Neural progenitor cell (in vitro differentiated cells): ENCODE data around the gene MAST1. TPM values are rescaled to one million over a fixed set of nuclear protein-coding genes. Genes with fewer than 3 reads are reported as not detected.
"Not testable (repeated sequence)": the region's sequence is repeated elsewhere in the genome, so short reads cannot be mapped to it uniquely, and the experiment has no call there.

Source experiments
- DNase-seq: peaks from one replicate; pipeline ENCODE4 v3.0.0-alpha.2; 2016; ENCODE audit warnings: low spot score
- H2AFZ ChIP-seq: fragments of 200-600 bp; sonication (generic); replicated peaks from 2 replicates; pipeline ENCODE4 v1.6.1; 2016; ENCODE audit warnings: antibody characterized with exemption
- H3F3A ChIP-seq: fragments of 200-600 bp; sonication (generic); 2 replicates; pipeline ENCODE4 v1.6.1; 2016; ENCODE audit warnings: antibody characterized with exemption, low read depth
- H3K27ac ChIP-seq: fragments of 200-600 bp; sonication (generic); 2 replicates; pipeline ENCODE4 v1.5.1; 2016; ENCODE audit warnings: mild to moderate bottlenecking
- H3K27me3 ChIP-seq: fragments of 200-600 bp; sonication (generic); 2 replicates; pipeline ENCODE4 v1.6.1; 2016; ENCODE audit warnings: mild to moderate bottlenecking, moderate library complexity
- H3K36me3 ChIP-seq: fragments of 200-600 bp; sonication (generic); 2 replicates; pipeline ENCODE4 v1.5.1; 2016
- H3K4me1 ChIP-seq: fragments of 200-600 bp; sonication (generic); 2 replicates; pipeline ENCODE4 v1.6.1; 2016; ENCODE audit warnings: mixed run types
- H3K4me2 ChIP-seq: fragments of 200-600 bp; sonication (generic); 2 replicates; pipeline ENCODE4 v1.6.1; 2016
- H3K4me3 ChIP-seq: fragments of 200-600 bp; sonication (generic); 2 replicates; pipeline ENCODE4 v1.5.1; 2016
- H3K79me2 ChIP-seq: fragments of 200-600 bp; sonication (generic); 2 replicates; pipeline ENCODE4 v1.6.1; 2016; ENCODE audit warnings: low read depth
- H3K9ac ChIP-seq: fragments of 200-600 bp; sonication (generic); 2 replicates; pipeline ENCODE4 v1.6.1; 2016
- H3K9me3 ChIP-seq: fragments of 200-600 bp; sonication (generic); 2 replicates; pipeline ENCODE4 v1.5.1; 2016; ENCODE audit warnings: low read depth
- H4K20me1 ChIP-seq: fragments of 200-600 bp; sonication (generic); 2 replicates; pipeline ENCODE4 v1.6.1; 2016; ENCODE audit warnings: low read depth
- H3K27ac Mint-ChIP-seq: 3 replicates; pipeline ENCODE4 v1.8.0; 2021; ENCODE audit warnings: mixed read lengths
- H3K27me3 Mint-ChIP-seq: 2 replicates; pipeline ENCODE4 v1.8.0; 2022; ENCODE audit warnings: low read depth, mild to moderate bottlenecking, inconsistent platforms, moderate library complexity, mixed read lengths; ENCODE audit not compliant: insufficient read depth
- H3K36me3 Mint-ChIP-seq: 3 replicates; pipeline ENCODE4 v1.8.0; 2021; ENCODE audit warnings: mixed read lengths
- H3K4me1 Mint-ChIP-seq: 3 replicates; pipeline ENCODE4 v1.8.0; 2021; ENCODE audit warnings: mixed read lengths
- H3K4me3 Mint-ChIP-seq: 3 replicates; pipeline ENCODE4 v1.8.0; 2021; ENCODE audit warnings: mild to moderate bottlenecking, moderate library complexity, mixed read lengths
- H3K9me3 Mint-ChIP-seq: 3 replicates; pipeline ENCODE4 v1.8.0; 2020; ENCODE audit warnings: mixed read lengths
- EZH2 ChIP-seq: fragments of 200-600 bp; sonication (generic); IDR thresholded peaks from 2 replicates; pipeline ENCODE4 v1.6.1; 2017; ENCODE audit warnings: antibody characterized with exemption, mild to moderate bottlenecking, moderate library complexity
- EZH2phosphoT487 ChIP-seq: fragments of 200-600 bp; sonication (generic); IDR thresholded peaks from 2 replicates; pipeline ENCODE4 v1.6.1; 2017; ENCODE audit warnings: antibody characterized with exemption
- total RNA-seq: library from RNA; depleted of rRNA; stranded (reverse); fragments of >200 nt; gene quantifications from 2 replicates; pipeline ENCODE4 v1.2.3, GENCODE V29; 2015; ENCODE audit warnings: low replicate concordance
- TF ChIP-seq, protein P1 (sequence below): fragments of 200-600 bp; sonication (generic); IDR thresholded peaks from 2 replicates; pipeline ENCODE4 v1.5.1; 2017; ENCODE audit warnings: antibody characterized with exemption, mild to moderate bottlenecking

The MAST1 gene
- total RNA-seq, 1 donor from 2014 or later: 8.3 TPM

DNA sequence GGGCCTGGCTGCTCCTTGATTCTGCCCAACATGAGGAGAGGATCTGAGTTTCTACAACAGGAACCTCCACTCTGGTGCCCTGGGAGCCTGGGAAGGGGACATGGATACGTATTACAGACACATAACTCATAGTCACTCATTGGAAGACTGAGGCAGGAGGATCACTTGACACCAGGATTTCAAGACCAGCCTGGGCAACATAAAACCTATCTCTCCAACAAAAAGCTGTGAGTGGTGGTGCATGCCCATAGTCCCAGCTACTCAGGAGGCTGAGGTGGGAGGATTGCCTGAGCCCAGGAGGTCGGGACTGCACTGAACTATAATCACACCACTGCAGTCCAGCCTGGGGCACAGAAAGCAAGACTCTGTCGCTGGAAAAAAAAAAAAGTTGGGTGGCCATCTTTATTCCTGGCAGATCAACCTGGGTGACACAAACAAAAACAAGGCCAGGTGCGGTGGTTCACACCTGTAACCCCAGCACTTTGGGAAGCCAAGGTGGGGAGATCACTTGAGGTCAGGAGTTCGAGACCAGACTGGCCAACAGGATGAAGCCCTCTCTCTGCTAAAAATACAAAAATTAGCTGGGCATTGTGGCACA is 49.8 kb downstream of the MAST1 start:
- Histone ChIP-seq H3F3A (peaks cover 25% of the 10 kb centered on the region), H3K9me3 (peaks cover 3% of the 10 kb centered on the region), H3K27ac (no peak overlapping the region), H3K9ac (no peak overlapping the region), H3K4me3 (no peak overlapping the region), H2AFZ (no peak overlapping the region), H3K4me2 (no peak overlapping the region), H3K4me1 (peaks cover 8% of the 10 kb centered on the region), H4K20me1 (peaks cover 12% of the 10 kb centered on the region), H3K36me3 (no peaks in the 10 kb centered on the region), H3K27me3 (peaks cover 48% of the 10 kb centered on the region), H3K79me2 (peaks cover 22% of the 10 kb centered on the region)
- TF ChIP-seq, protein P1, sequence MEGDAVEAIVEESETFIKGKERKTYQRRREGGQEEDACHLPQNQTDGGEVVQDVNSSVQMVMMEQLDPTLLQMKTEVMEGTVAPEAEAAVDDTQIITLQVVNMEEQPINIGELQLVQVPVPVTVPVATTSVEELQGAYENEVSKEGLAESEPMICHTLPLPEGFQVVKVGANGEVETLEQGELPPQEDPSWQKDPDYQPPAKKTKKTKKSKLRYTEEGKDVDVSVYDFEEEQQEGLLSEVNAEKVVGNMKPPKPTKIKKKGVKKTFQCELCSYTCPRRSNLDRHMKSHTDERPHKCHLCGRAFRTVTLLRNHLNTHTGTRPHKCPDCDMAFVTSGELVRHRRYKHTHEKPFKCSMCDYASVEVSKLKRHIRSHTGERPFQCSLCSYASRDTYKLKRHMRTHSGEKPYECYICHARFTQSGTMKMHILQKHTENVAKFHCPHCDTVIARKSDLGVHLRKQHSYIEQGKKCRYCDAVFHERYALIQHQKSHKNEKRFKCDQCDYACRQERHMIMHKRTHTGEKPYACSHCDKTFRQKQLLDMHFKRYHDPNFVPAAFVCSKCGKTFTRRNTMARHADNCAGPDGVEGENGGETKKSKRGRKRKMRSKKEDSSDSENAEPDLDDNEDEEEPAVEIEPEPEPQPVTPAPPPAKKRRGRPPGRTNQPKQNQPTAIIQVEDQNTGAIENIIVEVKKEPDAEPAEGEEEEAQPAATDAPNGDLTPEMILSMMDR: no peak
- TF ChIP-seq EZH2 (no peak), EZH2phosphoT487 (no peak)
- Mint-ChIP-seq H3K27ac (no peak overlapping the region), H3K4me1 (peaks cover 21% of the 10 kb centered on the region), H3K9me3 (peaks cover 11% of the 10 kb centered on the region), H3K36me3 (peaks cover 4% of the 10 kb centered on the region), H3K27me3 (peaks cover 45% of the 10 kb centered on the region), H3K4me3 (no peak overlapping the region)
- no peak for DNase-seq

DNA sequence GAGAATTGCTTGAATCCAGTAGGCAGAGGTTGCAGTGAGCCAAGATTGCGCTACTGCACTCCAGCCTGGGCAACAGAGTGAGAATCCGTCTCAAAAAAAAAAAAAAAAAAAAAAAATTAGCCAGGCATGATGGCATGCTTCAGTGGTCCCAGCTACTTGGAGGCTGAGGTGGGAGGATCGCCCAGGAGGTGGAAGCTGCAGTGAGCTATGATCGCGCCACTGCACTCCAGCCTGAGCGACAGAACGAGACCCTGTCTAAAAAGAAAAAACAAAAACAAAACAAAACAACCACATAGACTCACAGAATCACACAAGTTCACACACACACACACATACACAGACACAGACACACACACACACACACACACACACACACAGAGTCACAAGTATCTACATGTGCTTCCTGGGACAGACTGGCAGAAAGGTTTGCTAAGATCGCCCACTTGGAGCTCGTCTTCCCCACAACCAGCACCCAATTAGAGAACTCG is 52.0 kb downstream of the MAST1 start:
- H3K4me2 ChIP-seq: peak overlapping the region; percentile 71

DNA sequence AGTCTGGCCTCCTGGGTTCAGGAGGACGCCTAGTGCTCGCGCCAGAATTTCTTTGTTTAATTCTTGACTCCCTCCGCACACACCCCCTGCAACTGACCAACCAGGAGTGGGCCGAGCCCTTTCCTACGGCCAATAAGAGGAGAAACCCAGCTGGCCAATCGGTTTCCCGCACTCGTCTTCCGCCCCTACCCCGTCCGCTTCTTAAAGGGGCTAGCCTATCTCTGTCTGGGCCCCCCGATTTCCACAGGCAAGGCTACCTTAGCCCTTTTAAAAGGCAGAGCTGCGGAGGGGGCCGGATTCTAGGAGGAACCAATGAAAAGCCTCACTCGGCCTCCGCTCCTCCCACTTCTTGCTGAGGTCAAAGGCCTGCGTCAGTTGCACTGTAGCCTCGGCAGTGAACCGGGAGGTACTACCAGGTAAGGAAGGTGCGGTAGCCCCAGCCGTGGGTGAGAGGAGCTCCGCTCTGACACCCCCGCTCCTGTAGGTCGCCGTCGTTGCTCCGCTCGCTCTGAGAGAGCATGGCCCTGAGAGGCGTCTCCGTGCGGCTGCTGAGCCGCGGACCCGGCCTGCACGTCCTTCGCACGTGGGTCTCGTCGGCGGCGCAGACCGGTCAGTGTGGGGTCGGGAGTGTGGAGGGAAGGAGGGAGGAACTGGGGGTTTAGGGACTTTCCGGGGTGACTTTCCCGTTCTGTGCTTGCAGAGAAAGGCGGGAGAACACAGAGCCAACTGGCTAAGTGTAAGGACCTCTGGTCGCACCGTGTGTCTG is 52.7 kb downstream of the MAST1 start, which contains the start of gene GCDH:
Gene GCDH, plus strand, starts transcription at position 374 of the 766 bp plus-strand sequence. Its CDS starts 145 bp downstream, at position 519.
- TF ChIP-seq, protein P1: no peak
- TF ChIP-seq EZH2 (no peak), EZH2phosphoT487 (no peak)
- peaks cover 6% of the 10 kb centered on the region for H3K9me3 Mint-ChIP-seq
- H3K4me2 ChIP-seq: peak within 1 kb of the TSS; percentile 94
- H3K27me3 ChIP-seq: peaks cover 20% of the 10 kb centered on the region
- H3K9ac ChIP-seq: peak within 1 kb of the TSS; percentile 17
- peak within 1 kb of the TSS; percentile 98 for H3K4me3 Mint-ChIP-seq
- H3K27me3 Mint-ChIP-seq: peaks cover 26% of the 10 kb centered on the region
- peaks cover 22% of the 10 kb centered on the region for H3K79me2 ChIP-seq
- H2AFZ ChIP-seq: no peak within 1 kb of the TSS
- H3K4me3 ChIP-seq: peak within 1 kb of the TSS; percentile 74
- H3K4me1 ChIP-seq: peaks cover 8% of the 10 kb centered on the region
- peaks cover 10% of the 10 kb centered on the region for H3K36me3 Mint-ChIP-seq
- H3K9me3 ChIP-seq: no peaks in the 10 kb centered on the region
- H3K4me1 Mint-ChIP-seq: peaks cover 21% of the 10 kb centered on the region
- H4K20me1 ChIP-seq: peaks cover 12% of the 10 kb centered on the region
- peak; percentile 99 for DNase-seq
- peak within 1 kb of the TSS; percentile 98 for H3K27ac Mint-ChIP-seq
- peak within 1 kb of the TSS; percentile 6 for H3K27ac ChIP-seq
- peaks cover 12% of the 10 kb centered on the region for H3F3A ChIP-seq
- no peaks in the 10 kb centered on the region for H3K36me3 ChIP-seq

More for the DNA sequence above, 52.0 kb downstream of the MAST1 start:
- not testable (repeated sequence) for H3K9me3 ChIP-seq, H3K4me1 ChIP-seq, H2AFZ ChIP-seq, H3K36me3 Mint-ChIP-seq, H3K9ac ChIP-seq, H3K9me3 Mint-ChIP-seq, H3K36me3 ChIP-seq
- DNase-seq: peak; percentile 3
- Histone ChIP-seq H3K27ac (peak overlapping the region; percentile 6), H4K20me1 (peaks cover 12% of the 10 kb centered on the region), H3K4me3 (peak overlapping the region; percentile 74), H3K79me2 (peaks cover 22% of the 10 kb centered on the region), H3F3A (peaks cover 17% of the 10 kb centered on the region), H3K27me3 (peaks cover 26% of the 10 kb centered on the region)
- H3K27ac Mint-ChIP-seq: peak overlapping the region; percentile 98
- peak overlapping the region; percentile 98 for H3K4me3 Mint-ChIP-seq
- peaks cover 21% of the 10 kb centered on the region for H3K4me1 Mint-ChIP-seq
- peaks cover 27% of the 10 kb centered on the region for H3K27me3 Mint-ChIP-seq
